ENCODE results near the gene SIT1.
A peak's percentile ranks its signal among the peaks of the same experiment; 100 is the strongest.
"Not testable (repeated sequence)": the region's sequence is repeated elsewhere in the genome, so short reads cannot be mapped to it uniquely, and the experiment has no call there.

SIT1 gene

GRCh38 chr9:35616681-35617459 is 33.9 kb downstream of the SIT1 start:
- Histone ChIP-seq H3K4me1 (no peaks in the 10 kb centered on the region), H3K27me3 (ENCODE audit: control insufficient read depth, insufficient read depth, low read length) (no peaks in the 10 kb centered on the region), H2AFZ (peak overlapping the region; percentile 78), H3K9ac (no peak overlapping the region), H3K27ac (no peak overlapping the region), H3K4me3 (ENCODE audit: low read depth, low read length) (peak overlapping the region; percentile 25), H3K36me3 (ENCODE audit: control insufficient read depth, insufficient read depth, low read length) (no peaks in the 10 kb centered on the region), H3K9me3 (ENCODE audit: control insufficient read depth, low read length) (no peaks in the 10 kb centered on the region), H3K4me2 (ENCODE audit: low read length) (peak overlapping the region; percentile 50), H3K79me2 (no peaks in the 10 kb centered on the region)
- TF ChIP-seq CTCF (IDR thresholded peaks at IDR 0.05) = no peak

- Histone ChIP-seq H3K36me3 (ENCODE audit: control insufficient read depth, insufficient read depth, low read length) (no peaks in the 10 kb centered on the region), H3K9me3 (ENCODE audit: control insufficient read depth, low read length) (no peaks in the 10 kb centered on the region), H3K4me1 (no peaks in the 10 kb centered on the region), H3K79me2 (no peaks in the 10 kb centered on the region), H3K4me2 (ENCODE audit: low read length) (no peak overlapping the region), H2AFZ (no peak overlapping the region), H3K4me3 (ENCODE audit: low read depth, low read length) (no peak overlapping the region), H3K27me3 (ENCODE audit: control insufficient read depth, insufficient read depth, low read length) (no peaks in the 10 kb centered on the region), H3K9ac (no peak overlapping the region), H3K27ac (no peak overlapping the region)
- TF ChIP-seq CTCF (IDR thresholded peaks at IDR 0.05) = no peak
These were observed 34.6 kb downstream of the SIT1 start for GRCh38 chr9:35615981-35616680.

DNA sequence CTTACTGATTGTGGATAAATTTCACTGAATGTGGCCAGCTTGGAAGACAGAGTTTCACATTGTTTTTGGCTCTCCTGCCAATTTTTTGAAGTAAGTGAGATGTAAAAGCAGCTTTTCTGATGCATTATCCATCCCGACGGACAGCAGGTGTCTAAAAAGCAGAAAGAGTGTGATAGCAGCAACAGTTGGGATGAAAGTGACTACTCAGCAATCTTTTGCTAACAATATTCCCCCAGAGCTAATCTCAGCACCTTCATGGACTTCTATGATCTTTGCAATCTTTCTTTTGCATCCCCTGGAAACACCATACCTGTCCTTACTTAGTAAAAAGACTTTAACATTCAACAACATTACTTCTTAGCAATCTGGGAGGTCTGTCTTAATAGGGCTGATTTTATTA is 37.9 kb downstream of the SIT1 start:
- Histone ChIP-seq H3K4me3 (ENCODE audit: low read depth, low read length) (no peak overlapping the region), H3K9ac (no peak overlapping the region), H3K9me3 (ENCODE audit: control insufficient read depth, low read length) (no peaks in the 10 kb centered on the region), H3K4me1 (peaks cover 2% of the 10 kb centered on the region), H2AFZ (no peak overlapping the region), H3K27me3 (ENCODE audit: control insufficient read depth, insufficient read depth, low read length) (no peaks in the 10 kb centered on the region), H3K27ac (no peak overlapping the region), H3K36me3 (ENCODE audit: control insufficient read depth, insufficient read depth, low read length) (no peaks in the 10 kb centered on the region), H3K79me2 (no peaks in the 10 kb centered on the region), H3K4me2 (ENCODE audit: low read length) (no peak overlapping the region)
- no peak for TF ChIP-seq CTCF (IDR thresholded peaks at IDR 0.05)

DNA sequence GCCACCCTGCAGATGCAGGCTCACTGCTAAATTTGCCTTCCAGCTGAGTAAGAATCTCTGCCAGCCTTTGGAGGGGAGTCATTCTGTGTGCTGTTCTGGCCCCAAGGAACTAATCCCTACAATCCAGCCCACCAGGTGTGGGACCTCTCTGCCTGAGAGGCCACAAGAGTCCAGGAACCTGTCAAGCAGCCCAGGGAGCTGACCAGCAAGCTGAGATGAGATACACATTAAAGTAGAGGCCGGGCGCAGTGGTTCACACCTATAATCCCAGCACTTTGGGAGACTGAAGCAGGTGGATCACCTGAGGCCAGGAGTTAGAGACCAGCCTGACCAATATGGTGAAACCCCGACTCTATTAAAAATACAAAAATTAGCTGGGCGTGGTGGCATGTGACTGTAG is 38.7 kb downstream of the SIT1 start:
- H3K4me2 ChIP-seq (ENCODE audit: low read length); H3K4me1 ChIP-seq; H3K9me3 ChIP-seq (ENCODE audit: control insufficient read depth, low read length); H3K79me2 ChIP-seq; H3K9ac ChIP-seq; H3K27me3 ChIP-seq (ENCODE audit: control insufficient read depth, insufficient read depth, low read length); H3K27ac ChIP-seq; H3K36me3 ChIP-seq (ENCODE audit: control insufficient read depth, insufficient read depth, low read length); H2AFZ ChIP-seq; H3K4me3 ChIP-seq (ENCODE audit: low read depth, low read length): not testable (repeated sequence)

DNA sequence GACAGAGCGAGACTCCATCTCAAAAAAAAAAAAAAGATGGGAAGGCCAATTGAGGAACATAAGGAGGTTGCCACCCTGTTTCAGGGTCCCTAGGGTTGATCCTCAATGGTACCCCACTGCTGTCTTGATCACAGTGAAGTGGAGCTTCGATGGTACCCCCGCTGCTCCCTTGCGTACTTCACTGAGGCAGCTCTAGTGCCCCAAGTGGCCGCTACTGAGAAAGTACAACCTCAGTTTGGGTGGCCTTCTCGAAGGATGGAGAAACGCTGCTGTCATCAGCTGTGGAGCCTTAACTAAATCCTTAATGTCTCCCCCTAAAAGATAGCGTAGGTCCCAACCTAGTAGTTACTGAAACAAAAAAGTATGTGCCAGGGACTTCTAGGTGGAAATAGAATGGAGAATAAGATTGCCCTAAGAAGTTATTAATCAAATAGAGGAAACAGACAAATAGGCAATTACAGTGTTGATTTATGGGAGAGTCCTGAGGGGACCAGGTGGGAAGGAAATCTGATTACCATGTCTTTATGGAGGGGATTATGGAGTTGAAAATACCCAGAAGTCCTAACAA is 39.4 kb downstream of the SIT1 start:
- Histone ChIP-seq H3K9me3 (ENCODE audit: control insufficient read depth, low read length) (no peaks in the 10 kb centered on the region), H3K4me1 (peaks cover 2% of the 10 kb centered on the region), H3K79me2 (no peaks in the 10 kb centered on the region), H3K4me2 (ENCODE audit: low read length) (no peak overlapping the region), H2AFZ (no peak overlapping the region), H3K27me3 (ENCODE audit: control insufficient read depth, insufficient read depth, low read length) (no peaks in the 10 kb centered on the region), H3K36me3 (ENCODE audit: control insufficient read depth, insufficient read depth, low read length) (no peaks in the 10 kb centered on the region), H3K9ac (no peak overlapping the region), H3K27ac (no peak overlapping the region), H3K4me3 (ENCODE audit: low read depth, low read length) (no peak overlapping the region)
- TF ChIP-seq CTCF (IDR thresholded peaks at IDR 0.05) = peak; percentile 47
